ENCODE data around the gene TMCC2.
A peak's percentile ranks its signal among the peaks of the same experiment; 100 is the strongest.

TMCC2 gene

DNA sequence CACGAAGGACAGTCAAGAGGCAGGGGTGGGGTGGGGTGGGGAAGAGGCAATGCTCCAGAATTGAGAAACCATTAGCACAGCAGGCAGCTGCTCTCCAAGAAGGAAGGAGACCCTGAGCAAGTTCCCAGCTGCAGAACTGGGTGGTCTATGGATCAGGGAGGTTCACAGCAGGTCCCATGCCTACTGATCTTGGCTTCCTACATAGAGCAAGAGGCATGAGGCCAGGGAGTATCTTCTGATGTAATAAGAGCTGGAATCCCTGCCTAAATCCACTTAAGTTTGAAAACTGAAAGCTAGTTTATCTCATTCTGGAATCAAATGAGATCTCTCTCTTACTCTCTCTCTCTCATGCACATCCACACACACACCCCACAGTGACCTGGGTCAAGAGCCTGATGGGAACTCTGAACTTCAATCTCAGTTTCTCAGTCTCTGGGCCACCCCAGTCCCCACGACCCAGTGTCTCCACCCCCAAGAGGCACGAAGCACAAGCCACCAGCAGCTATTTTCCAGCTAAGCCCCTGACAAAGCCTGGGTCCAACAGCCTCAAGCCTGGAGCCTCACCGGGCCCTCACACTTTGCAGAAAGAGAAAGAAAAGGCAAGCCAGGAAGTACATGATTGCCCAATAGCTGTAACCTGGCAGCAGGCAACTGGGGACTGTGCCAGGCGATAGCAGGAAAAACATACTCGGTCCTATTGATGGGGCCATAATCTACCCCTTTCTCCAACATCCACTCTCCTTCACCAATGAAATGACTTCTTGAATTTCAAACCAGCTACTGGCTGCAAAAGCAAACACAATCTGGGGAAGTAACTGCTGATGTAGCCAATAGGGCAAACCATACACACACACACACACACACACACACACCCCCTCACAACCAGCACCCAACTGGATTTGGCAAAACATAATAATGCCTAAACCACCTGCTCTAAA, 91.6 kb downstream of the TMCC2 start:
- DNase-seq (ENCODE audit: insufficient read length, low spot score) (peak; percentile 69), FAIRE-seq (no peak)

DNA sequence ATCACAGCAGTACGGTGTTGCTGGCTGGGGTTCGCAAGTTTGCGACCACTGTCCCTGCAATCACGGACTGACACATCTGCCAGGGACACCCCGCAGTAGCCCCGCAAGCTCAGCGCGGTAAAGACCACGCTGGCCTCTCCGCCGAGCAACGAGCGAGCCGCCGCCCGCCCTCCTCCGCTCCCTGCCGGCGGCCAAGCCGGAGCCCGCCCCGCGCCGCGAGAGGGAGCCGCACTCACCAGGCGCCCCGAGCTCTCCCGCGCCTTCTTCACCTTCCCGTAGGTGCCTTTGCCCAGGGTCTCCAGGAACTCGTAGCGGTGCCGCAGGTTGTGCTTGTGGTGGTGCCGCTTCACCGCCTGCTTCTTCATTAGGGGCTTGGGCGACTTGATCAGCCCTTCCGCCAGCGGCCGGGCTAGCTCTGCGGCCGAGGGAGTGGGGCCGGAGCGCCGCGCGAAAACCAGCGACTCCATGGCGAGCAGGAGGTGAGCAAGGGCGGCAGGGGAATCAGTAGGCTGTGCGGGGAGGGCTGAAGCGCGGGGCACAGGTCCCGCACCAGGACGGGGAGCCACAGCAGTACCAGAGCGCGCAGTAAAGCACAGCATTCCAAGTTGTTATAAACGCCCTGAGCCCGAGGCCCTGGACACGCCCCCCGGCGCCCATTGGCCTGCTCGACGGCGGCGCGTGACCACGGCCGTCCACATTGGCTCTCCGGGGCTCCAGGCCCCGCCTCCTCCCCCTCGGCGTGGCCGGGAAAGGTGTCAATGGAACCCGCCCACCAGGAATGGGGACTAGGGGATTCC, 93.6 kb downstream of the TMCC2 start, which contains the start of gene NUAK2:
Gene NUAK2 (minus strand): TSS at position 584 of the 797 bp plus-strand sequence. CDS start 117 bp downstream, at position 467.
- FAIRE-seq (peak; percentile 77), DNase-seq (ENCODE audit: insufficient read length, low spot score) (peak; percentile 94)

DNA sequence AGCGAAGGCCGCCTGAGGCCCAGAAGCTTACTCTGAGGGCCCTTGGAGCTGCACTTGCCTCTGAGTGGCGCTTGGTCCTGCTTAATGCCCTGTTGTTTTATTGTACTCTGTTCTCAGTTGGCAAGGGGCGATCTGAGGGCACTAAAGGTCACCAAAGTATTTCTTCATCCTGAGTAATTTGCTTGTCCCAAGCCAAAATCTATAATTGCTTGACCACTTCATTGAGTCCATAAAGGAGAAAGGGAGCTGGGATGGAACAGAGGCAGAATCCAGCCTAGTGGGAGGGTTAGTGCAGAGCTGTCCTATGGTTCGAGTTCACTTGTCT, 94.2 kb downstream of the TMCC2 start:
- FAIRE-seq = no peak

More for the DNA sequence above, 94.2 kb downstream of the TMCC2 start:
- DNase-seq (ENCODE audit: insufficient read length, low spot score) = no peak

Data from HTR-8/SVneo (cell line).